Smooth muscle cell (in vitro differentiated cells): ENCODE measurements around the gene MCM10. TPM values are rescaled to one million over a fixed set of nuclear protein-coding genes. Genes with fewer than 3 reads are reported as not detected.

Experiments
- DNase-seq: peaks from one replicate; lab custom pipeline; 2025; ENCODE audit not compliant: unreplicated experiment; lab: John Stamatoyannopoulos, UW
- H2AFZ ChIP-seq: fragments of 200-600 bp; sonication (generic); 2 replicates; pipeline ENCODE4 v1.6.0; 2016; ENCODE audit warnings: antibody characterized with exemption, low read depth, mild to moderate bottlenecking
- H3F3A ChIP-seq: fragments of 200-600 bp; sonication (generic); 2 replicates; pipeline ENCODE4 v1.6.0; 2017; ENCODE audit warnings: antibody characterized with exemption, low read depth
- H3K27ac ChIP-seq: fragments of 200-600 bp; sonication (generic); 2 replicates; pipeline ENCODE4 v1.5.1; 2016; ENCODE audit warnings: low read depth, mild to moderate bottlenecking
- H3K27me3 ChIP-seq: fragments of 200-600 bp; sonication (generic); 2 replicates; pipeline ENCODE4 v1.6.1; 2016; ENCODE audit warnings: low read depth, mild to moderate bottlenecking
- H3K36me3 ChIP-seq: fragments of 200-600 bp; sonication (generic); 2 replicates; pipeline ENCODE4 v1.5.1; 2016; ENCODE audit warnings: low read depth
- H3K4me1 ChIP-seq: fragments of 200-600 bp; sonication (generic); 2 replicates; pipeline ENCODE4 v1.5.1; 2016; ENCODE audit warnings: low read depth
- H3K4me2 ChIP-seq: fragments of 200-600 bp; sonication (generic); 2 replicates; pipeline ENCODE4 v1.6.0; 2016; ENCODE audit warnings: mild to moderate bottlenecking
- H3K4me3 ChIP-seq: fragments of 200-600 bp; sonication (generic); 2 replicates; pipeline ENCODE4 v1.5.1; 2016; ENCODE audit warnings: mild to moderate bottlenecking
- H3K79me2 ChIP-seq: fragments of 200-600 bp; sonication (generic); 2 replicates; pipeline ENCODE4 v1.6.0; 2016; ENCODE audit warnings: low read depth, mild to moderate bottlenecking
- H3K9ac ChIP-seq: fragments of 200-600 bp; sonication (generic); 2 replicates; pipeline ENCODE4 v1.6.0; 2016; ENCODE audit warnings: low read depth
- H3K9me3 ChIP-seq: fragments of 200-600 bp; sonication (generic); replicated peaks from 2 replicates; pipeline ENCODE4 v1.5.1; 2016; ENCODE audit warnings: low read depth
- H4K20me1 ChIP-seq: fragments of 200-600 bp; sonication (generic); 2 replicates; pipeline ENCODE4 v1.6.0; 2016; ENCODE audit warnings: low read depth
- WGBS: methylation state at CpG from one replicate; pipeline ENCODE4 v1.1.7; 2016; ENCODE audit warnings: low lambda C conversion rate; 5-methylcytosine and 5-hydroxymethylcytosine counted together
- polyA plus RNA-seq: library from polyadenylated mRNA; unstranded; fragments of >200 nt; fragmentation: Nextera tagmentation; extraction: Ambion mirVana; gene quantifications from 2 replicates; pipeline ENCODE4 v1.2.1, GENCODE V29; 2016
- total RNA-seq: library from RNA; depleted of rRNA; stranded (reverse); fragments of >200 nt; gene quantifications from 2 replicates; pipeline ENCODE4 v1.2.3, GENCODE V29; 2014
- TF ChIP-seq, protein P1 (sequence below): fragments of 200-600 bp; sonication (generic); IDR thresholded peaks from 2 replicates; pipeline ENCODE4 v1.5.1; 2017; ENCODE audit warnings: borderline replicate concordance, mild to moderate bottlenecking, antibody characterized with exemption; ENCODE audit not compliant: insufficient read depth, poor library complexity, severe bottlenecking

Gene MCM10
- total and polyA plus RNA-seq, 2 experiments from 2014 or later = 3.5 to 5.7 TPM

DNA sequence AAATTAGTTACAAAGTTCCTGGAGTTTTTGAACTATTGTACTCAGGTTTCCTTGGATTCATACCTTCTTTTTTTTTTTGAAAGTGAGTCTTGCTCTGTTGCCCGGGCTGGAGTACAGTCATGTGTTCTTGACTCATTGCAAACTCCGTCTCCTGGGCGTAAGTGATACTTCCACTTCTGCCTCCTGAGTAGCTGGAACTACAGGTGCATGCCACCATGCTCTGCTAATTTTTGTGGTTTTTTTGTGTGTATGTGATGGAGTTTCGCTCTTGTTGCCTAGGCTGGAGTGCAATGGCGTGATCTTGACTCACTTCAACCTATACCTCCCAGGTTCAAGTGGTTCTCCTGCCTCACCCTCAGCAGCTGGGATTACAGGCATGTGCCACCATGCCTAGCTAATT, 22.3 kb downstream of the MCM10 start:
- no peaks in the 10 kb centered on the region for H3K27me3 ChIP-seq

DNA sequence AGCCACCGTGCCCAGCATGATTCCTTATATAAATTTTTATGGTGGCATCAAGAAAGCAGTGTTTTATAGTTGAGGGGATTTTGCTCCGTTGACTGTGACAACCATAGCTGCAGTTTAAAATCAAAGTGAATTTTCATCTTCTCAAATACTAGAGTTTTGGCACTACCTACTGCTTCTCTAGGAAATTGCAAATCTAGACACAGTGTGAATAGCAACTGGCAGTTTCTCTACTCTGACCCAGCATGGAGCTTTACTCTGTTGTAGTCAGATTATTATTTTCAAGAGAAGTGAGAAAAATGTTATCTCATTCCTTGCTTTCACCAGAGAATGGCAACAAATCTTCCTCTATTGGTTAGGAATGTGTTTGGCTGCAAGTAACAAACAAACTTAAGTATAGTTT, 22.9 kb downstream of the MCM10 start:
- no peak overlapping the region for H3K4me2 ChIP-seq
- H3K79me2 ChIP-seq = no peaks in the 10 kb centered on the region
- H3K27me3 ChIP-seq = no peaks in the 10 kb centered on the region
- TF ChIP-seq, protein P1, sequence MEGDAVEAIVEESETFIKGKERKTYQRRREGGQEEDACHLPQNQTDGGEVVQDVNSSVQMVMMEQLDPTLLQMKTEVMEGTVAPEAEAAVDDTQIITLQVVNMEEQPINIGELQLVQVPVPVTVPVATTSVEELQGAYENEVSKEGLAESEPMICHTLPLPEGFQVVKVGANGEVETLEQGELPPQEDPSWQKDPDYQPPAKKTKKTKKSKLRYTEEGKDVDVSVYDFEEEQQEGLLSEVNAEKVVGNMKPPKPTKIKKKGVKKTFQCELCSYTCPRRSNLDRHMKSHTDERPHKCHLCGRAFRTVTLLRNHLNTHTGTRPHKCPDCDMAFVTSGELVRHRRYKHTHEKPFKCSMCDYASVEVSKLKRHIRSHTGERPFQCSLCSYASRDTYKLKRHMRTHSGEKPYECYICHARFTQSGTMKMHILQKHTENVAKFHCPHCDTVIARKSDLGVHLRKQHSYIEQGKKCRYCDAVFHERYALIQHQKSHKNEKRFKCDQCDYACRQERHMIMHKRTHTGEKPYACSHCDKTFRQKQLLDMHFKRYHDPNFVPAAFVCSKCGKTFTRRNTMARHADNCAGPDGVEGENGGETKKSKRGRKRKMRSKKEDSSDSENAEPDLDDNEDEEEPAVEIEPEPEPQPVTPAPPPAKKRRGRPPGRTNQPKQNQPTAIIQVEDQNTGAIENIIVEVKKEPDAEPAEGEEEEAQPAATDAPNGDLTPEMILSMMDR = no peak
- no peak overlapping the region for H2AFZ ChIP-seq
- no peaks in the 10 kb centered on the region for H3K36me3 ChIP-seq
- WGBS = 98% methylated on average over 2 of the region's 2 CpGs
- H3K9ac ChIP-seq = no peak overlapping the region
- no peaks in the 10 kb centered on the region for H3K9me3 ChIP-seq
- H3K27ac ChIP-seq = no peak overlapping the region
- H3K4me1 ChIP-seq = no peaks in the 10 kb centered on the region
- no peaks in the 10 kb centered on the region for H3F3A ChIP-seq
- no peaks in the 10 kb centered on the region for H4K20me1 ChIP-seq
- no peak overlapping the region for H3K4me3 ChIP-seq
- DNase-seq = no peak

More for the DNA sequence above, 22.3 kb downstream of the MCM10 start:
- Histone ChIP-seq H3K9me3 (no peaks in the 10 kb centered on the region), H2AFZ (no peak overlapping the region), H3K4me1 (no peaks in the 10 kb centered on the region), H3K36me3 (no peaks in the 10 kb centered on the region), H3K9ac (no peak overlapping the region), H3K79me2 (no peaks in the 10 kb centered on the region), H3K27ac (no peak overlapping the region), H3K4me2 (no peak overlapping the region), H4K20me1 (no peaks in the 10 kb centered on the region), H3K4me3 (no peak overlapping the region), H3F3A (no peaks in the 10 kb centered on the region)
- no peak for DNase-seq
- WGBS = 83% methylated on average over 5 of the region's 5 CpGs
- TF ChIP-seq, protein P1 = no peak

DNA sequence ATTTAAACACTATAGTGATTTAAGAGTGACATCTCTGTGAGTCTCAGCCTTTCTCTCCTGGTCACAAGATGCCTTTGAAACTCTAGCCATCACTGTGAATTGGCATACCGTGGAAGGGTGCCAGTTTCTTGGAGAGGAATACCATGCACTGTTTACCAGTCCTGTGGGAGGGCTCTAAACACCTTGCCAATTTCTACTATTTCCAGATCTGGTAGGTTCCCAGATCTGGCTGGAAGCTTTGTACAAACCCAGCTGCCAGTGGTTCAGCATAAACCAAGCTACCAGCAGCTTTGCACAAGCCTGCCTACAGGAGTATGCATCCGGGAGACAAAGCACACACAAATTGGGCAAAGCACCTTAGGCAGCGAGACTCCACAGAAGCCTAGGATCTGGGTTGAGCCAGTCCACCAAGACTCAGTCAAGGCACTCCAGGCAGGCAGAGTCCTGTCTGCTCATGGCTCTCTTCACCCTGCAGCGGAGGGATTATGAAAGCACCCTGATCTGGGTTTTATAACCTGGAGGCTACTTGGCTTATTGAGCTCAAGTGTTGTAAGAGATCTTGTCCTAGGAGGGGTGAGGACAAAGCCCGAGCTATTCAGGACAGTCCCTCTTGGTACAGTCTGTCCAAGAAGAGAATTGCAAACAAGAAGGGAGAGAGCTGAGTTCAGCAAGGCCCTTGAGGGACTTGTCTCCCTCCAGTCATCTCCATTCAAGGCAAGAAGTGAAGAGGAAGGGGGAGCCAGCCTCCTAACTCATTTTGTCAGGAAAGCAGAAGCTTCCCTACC, 23.6 kb downstream of the MCM10 start:
- Histone ChIP-seq H3K9me3 (no peaks in the 10 kb centered on the region), H3K4me3 (no peak overlapping the region), H3K4me1 (no peaks in the 10 kb centered on the region), H3K36me3 (no peaks in the 10 kb centered on the region), H3K27me3 (no peaks in the 10 kb centered on the region), H4K20me1 (no peaks in the 10 kb centered on the region), H2AFZ (no peak overlapping the region), H3K9ac (no peak overlapping the region), H3F3A (no peaks in the 10 kb centered on the region), H3K4me2 (no peak overlapping the region), H3K79me2 (no peaks in the 10 kb centered on the region), H3K27ac (no peak overlapping the region)
- 100% methylated on average over 5 of the region's 5 CpGs for WGBS
- TF ChIP-seq, protein P1 = no peak
- DNase-seq = no peak

DNA sequence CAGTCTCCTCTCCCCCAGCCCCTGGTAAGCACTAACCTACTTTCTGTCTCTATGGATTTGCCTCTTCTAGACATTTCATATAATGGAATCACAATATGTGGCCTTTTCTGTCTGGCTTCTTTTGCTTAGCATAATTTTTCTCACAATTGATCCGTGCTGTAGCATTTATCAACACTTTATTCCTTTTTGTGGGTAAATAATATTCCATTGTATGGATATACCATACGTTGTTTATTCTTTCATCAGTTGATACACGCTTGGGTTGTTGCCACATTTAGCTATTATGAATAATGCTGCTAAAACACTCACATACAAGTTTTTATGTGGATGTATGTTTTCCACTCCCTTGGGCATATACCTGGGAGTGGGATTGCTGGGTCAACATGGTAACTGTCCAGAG, 25.8 kb downstream of the MCM10 start:
- no peaks in the 10 kb centered on the region for H3F3A ChIP-seq
- no peaks in the 10 kb centered on the region for H3K79me2 ChIP-seq
- H3K4me1 ChIP-seq = no peaks in the 10 kb centered on the region
- H3K27ac ChIP-seq = no peak overlapping the region
- H3K27me3 ChIP-seq = no peaks in the 10 kb centered on the region
- 95% methylated on average over 3 of the region's 3 CpGs for WGBS
- no peak overlapping the region for H3K9ac ChIP-seq
- H2AFZ ChIP-seq = no peak overlapping the region
- TF ChIP-seq, protein P1 = no peak
- no peak overlapping the region for H3K4me2 ChIP-seq
- no peak for DNase-seq
- H3K4me3 ChIP-seq = no peak overlapping the region
- H3K36me3 ChIP-seq = no peaks in the 10 kb centered on the region
- no peaks in the 10 kb centered on the region for H3K9me3 ChIP-seq
- no peaks in the 10 kb centered on the region for H4K20me1 ChIP-seq
